Loucy (cell line): ENCODE data around the gene PMM1.

ENCODE experiments used
- EZH2phosphoT487 ChIP-seq: fragments of 200-600 bp; IDR thresholded peaks from 2 replicates; pipeline ENCODE4 v1.6.1; 2018; ENCODE audit warnings: antibody characterized with exemption, mild to moderate bottlenecking, moderate library complexity, borderline replicate concordance
- TF ChIP-seq, protein P1 (sequence below): fragments of 200-600 bp; sonication (generic); conservative IDR thresholded peaks from 2 replicates; pipeline ENCODE4 v1.5.1; 2014; ENCODE audit warnings: mild to moderate bottlenecking, antibody characterized with exemption, low read length

- TF ChIP-seq, protein P1, sequence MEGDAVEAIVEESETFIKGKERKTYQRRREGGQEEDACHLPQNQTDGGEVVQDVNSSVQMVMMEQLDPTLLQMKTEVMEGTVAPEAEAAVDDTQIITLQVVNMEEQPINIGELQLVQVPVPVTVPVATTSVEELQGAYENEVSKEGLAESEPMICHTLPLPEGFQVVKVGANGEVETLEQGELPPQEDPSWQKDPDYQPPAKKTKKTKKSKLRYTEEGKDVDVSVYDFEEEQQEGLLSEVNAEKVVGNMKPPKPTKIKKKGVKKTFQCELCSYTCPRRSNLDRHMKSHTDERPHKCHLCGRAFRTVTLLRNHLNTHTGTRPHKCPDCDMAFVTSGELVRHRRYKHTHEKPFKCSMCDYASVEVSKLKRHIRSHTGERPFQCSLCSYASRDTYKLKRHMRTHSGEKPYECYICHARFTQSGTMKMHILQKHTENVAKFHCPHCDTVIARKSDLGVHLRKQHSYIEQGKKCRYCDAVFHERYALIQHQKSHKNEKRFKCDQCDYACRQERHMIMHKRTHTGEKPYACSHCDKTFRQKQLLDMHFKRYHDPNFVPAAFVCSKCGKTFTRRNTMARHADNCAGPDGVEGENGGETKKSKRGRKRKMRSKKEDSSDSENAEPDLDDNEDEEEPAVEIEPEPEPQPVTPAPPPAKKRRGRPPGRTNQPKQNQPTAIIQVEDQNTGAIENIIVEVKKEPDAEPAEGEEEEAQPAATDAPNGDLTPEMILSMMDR, result no peak
- no peak for TF ChIP-seq EZH2phosphoT487
Measured at GRCh38 chr22:41597635-41597953, 8.0 kb upstream of the PMM1 start.
